Lung (tissue), 12 donors: ENCODE data around the gene PAK6. TPM values are rescaled to one million over a fixed set of nuclear protein-coding genes. Genes with fewer than 3 reads are reported as not detected.

ENCODE experiments used
- ATAC-seq: fragments of 200-7000 bp; cut with Tn5 transposase; one replicate; pipeline ENCODE4 v1.9.1; 2020; ENCODE audit warnings: moderate number of reproducible peaks; ENCODE audit not compliant: insufficient read depth, low FRiP score
- DNase-seq, 3 donors: peaks; one replicate each; pipeline ENCODE4 v3.0.0-alpha.2; 2013 to 2017
- H3K27ac ChIP-seq, 2 donors: one replicate each; pipeline ENCODE4 v1.5.1; 2013; ENCODE audit warnings: mild to moderate bottlenecking in 2 of 2, moderate library complexity in 2 of 2, control low read depth in 1 of 2, inconsistent platforms in 1 of 2, low read depth in 1 of 2, low read length in 1 of 2
- H3K27me3 ChIP-seq, 3 donors: one replicate each; pipeline ENCODE4 v1.5.1; 2013; ENCODE audit warnings: low read length in 2 of 3; ENCODE audit not compliant: control insufficient read depth in 3 of 3, insufficient read depth in 3 of 3
- H3K36me3 ChIP-seq, 4 donors: one replicate each; pipeline ENCODE4 v1.5.1; 2013; ENCODE audit warnings: low read length in 4 of 4, mild to moderate bottlenecking in 1 of 4, moderate library complexity in 1 of 4; ENCODE audit not compliant: control insufficient read depth in 4 of 4, insufficient read depth in 4 of 4
- H3K4me1 ChIP-seq, 5 donors: one replicate each; pipeline ENCODE4 v1.5.1; 2013; ENCODE audit warnings: low read length in 5 of 5, mild to moderate bottlenecking in 2 of 5, moderate library complexity in 1 of 5; ENCODE audit not compliant: control insufficient read depth in 5 of 5, insufficient read depth in 5 of 5
- H3K4me3 ChIP-seq: one replicate; pipeline ENCODE4 v1.5.1; 2013; ENCODE audit warnings: mild to moderate bottlenecking, control low read depth, moderate library complexity
- H3K9ac ChIP-seq, 2 donors: one replicate each; pipeline ENCODE4 v1.5.1; 2013; ENCODE audit warnings: low read length in 2 of 2, control low read depth in 1 of 2; ENCODE audit not compliant: insufficient read depth in 1 of 2
- H3K9me3 ChIP-seq, 4 donors: one replicate each; pipeline ENCODE4 v1.5.1; 2013; ENCODE audit warnings: low read length in 3 of 4, mild to moderate bottlenecking in 1 of 4, moderate library complexity in 1 of 4; ENCODE audit not compliant: control insufficient read depth in 4 of 4, insufficient read depth in 3 of 4
- WGBS, 2 donors: extraction: QIAGEN DNeasy Blood & Tissue Kit; methylation state at CpG; one replicate each; pipeline ENCODE4 v1.1.7; 2013; 5-methylcytosine and 5-hydroxymethylcytosine counted together
- polyA plus RNA-seq, 2 donors: library from polyadenylated mRNA; stranded (reverse); fragments of 200-250 nt; gene quantifications; one replicate each; pipeline ENCODE4 v1.2.1, GENCODE V29; 2013
- total RNA-seq, 2 donors: library from RNA; depleted of rRNA in 1 of 2; stranded (reverse); fragments of >200 nt in 1 of 2; gene quantifications; one replicate each; pipeline ENCODE4 v1.2.1, GENCODE V29; 2014 to 2021
- TF ChIP-seq, protein P1 (sequence below): IDR thresholded peaks from 2 replicates; pipeline ENCODE4 v1.5.1; 2012; ENCODE audit warnings: mild to moderate bottlenecking; ENCODE audit errors: control extremely low read depth, extremely low read depth
- donor health status: control.
- donor health status: control.
- donor health status: Bipolar disorder and iron deficiency.
- donor health status: healthy.
- donor health status: DM: yes; HTN: yes; CAD: no.

Gene PAK6
- total and polyA plus RNA-seq, 4 donors: 5.8 to 10.4 (median 7.2) TPM

DNA sequence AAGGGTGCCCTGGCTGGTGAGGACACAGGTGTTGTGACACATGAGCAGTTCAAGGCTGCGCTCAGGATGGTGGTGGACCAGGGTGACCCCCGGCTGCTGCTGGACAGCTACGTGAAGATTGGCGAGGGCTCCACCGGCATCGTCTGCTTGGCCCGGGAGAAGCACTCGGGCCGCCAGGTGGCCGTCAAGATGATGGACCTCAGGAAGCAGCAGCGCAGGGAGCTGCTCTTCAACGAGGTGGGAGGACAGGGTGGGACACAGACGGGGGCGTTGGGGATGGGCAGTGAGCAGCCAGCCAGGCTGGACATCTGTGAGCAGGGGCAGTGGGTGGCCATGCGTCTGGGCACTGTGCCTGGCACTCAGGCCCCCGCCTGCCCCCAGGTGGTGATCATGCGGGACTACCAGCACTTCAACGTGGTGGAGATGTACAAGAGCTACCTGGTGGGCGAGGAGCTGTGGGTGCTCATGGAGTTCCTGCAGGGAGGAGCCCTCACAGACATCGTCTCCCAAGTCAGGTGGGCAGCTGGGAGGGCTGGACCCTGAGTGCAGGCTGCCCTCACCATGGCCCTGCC, 33.7 kb downstream of the PAK6 start:
- DNase-seq (no peak), ATAC-seq (no peak)
- H3K9me3 ChIP-seq: peaks cover 0 to 1% (median 0%) of the 10 kb centered on the region in 4 donors
- TF ChIP-seq, protein P1, sequence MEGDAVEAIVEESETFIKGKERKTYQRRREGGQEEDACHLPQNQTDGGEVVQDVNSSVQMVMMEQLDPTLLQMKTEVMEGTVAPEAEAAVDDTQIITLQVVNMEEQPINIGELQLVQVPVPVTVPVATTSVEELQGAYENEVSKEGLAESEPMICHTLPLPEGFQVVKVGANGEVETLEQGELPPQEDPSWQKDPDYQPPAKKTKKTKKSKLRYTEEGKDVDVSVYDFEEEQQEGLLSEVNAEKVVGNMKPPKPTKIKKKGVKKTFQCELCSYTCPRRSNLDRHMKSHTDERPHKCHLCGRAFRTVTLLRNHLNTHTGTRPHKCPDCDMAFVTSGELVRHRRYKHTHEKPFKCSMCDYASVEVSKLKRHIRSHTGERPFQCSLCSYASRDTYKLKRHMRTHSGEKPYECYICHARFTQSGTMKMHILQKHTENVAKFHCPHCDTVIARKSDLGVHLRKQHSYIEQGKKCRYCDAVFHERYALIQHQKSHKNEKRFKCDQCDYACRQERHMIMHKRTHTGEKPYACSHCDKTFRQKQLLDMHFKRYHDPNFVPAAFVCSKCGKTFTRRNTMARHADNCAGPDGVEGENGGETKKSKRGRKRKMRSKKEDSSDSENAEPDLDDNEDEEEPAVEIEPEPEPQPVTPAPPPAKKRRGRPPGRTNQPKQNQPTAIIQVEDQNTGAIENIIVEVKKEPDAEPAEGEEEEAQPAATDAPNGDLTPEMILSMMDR: no peak
- no peak overlapping the region for H3K27ac ChIP-seq
- 76 to 83% methylated on average over 20 of the region's 20 CpGs for WGBS, 2 donors
- peaks cover 0 to 4% (median 0%) of the 10 kb centered on the region in 4 donors for H3K36me3 ChIP-seq
- no peaks in the 10 kb centered on the region for H3K4me1 ChIP-seq
- no peak overlapping the region for H3K4me3 ChIP-seq
- no peak overlapping the region for H3K9ac ChIP-seq
- H3K27me3 ChIP-seq: no peaks in the 10 kb centered on the region

DNA sequence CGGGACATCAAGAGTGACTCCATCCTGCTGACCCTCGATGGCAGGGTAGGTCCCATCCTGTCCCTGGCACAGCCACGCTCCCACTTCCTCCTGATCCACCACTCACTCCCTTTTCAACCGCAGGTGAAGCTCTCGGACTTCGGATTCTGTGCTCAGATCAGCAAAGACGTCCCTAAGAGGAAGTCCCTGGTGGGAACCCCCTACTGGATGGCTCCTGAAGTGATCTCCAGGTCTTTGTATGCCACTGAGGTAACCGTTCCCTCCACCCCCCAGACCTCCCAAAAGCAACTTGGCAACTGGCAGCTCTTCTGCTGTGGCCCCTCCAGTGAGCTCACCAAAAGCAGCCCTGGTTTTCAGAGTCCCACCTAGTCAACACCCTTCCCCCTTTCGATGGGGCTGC, 34.6 kb downstream of the PAK6 start:
- Histone ChIP-seq H3K9ac (no peak overlapping the region), H3K36me3 (peaks cover 0 to 4% (median 0%) of the 10 kb centered on the region in 4 donors), H3K4me1 (peaks cover 0 to under 1% (median 0%) of the 10 kb centered on the region in 5 donors), H3K4me3 (no peak overlapping the region), H3K27ac (no peak overlapping the region), H3K9me3 (peaks cover 0 to under 1% (median 0%) of the 10 kb centered on the region in 4 donors), H3K27me3 (peaks cover 0 to 5% (median 0%) of the 10 kb centered on the region in 3 donors)
- ATAC-seq (no peak), DNase-seq (no peak)
- WGBS, 2 donors: 85 to 86% methylated on average over 9 of the region's 9 CpGs
- TF ChIP-seq, protein P1: no peak

DNA sequence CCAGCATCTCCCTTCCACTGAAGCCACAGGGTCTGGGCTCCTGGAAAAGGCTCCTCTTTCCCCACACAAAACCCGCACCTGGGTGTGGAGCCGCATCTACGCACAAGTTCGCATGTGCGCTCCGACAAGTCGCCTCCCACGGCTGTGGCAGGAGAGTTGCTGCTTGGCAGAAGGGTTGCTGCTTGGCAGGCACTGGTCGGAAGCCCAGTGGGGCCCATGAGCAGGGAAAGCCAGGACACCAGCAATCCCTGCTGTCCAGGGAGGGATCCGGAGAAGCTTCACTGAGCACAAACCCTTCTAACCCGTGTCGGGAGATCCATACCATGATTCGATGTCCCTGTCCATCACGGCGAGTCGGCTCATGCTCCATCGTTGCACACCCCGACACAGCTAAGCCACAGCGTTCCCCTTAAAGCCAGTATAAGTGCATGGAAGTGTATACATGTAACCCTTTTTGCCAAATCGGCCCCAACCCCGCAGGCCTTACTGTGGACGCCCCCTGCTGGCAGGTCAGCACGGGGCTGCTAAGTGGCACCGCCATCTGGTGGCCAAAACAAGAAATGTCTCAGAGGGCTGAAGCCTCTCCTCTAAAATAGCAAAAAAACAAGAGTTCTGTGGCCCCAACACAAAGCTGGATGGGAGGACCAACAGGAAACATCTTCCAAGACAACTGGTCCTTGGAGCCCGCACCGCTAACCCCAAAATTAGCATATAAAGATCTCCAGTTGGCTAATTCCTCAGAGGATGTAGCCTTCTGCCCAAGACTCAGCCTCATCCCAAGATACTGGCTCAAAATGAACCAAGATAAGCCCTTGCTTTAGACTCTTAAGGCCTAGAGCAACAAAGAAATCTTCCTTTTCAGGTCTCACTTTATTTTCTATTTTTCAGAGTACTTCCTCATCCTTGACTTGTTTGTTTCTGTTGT, 35.7 kb downstream of the PAK6 start:
- no peak overlapping the region for H3K9ac ChIP-seq

More for the DNA sequence above, 35.7 kb downstream of the PAK6 start:
- Histone ChIP-seq H3K4me3 (no peak overlapping the region), H3K27ac (no peak overlapping the region), H3K9me3 (no peaks in the 10 kb centered on the region), H3K4me1 (peaks cover 0 to 7% (median 0%) of the 10 kb centered on the region in 5 donors), H3K36me3 (peaks cover 0 to 4% (median 0%) of the 10 kb centered on the region in 4 donors), H3K27me3 (peaks cover 0 to 16% (median 7%) of the 10 kb centered on the region in 3 donors)
- DNase-seq (peak; percentile 74 to 78 (median 75)), ATAC-seq (peak; percentile 78)
- WGBS, 2 donors: 54 to 57% methylated on average over 26 of the region's 26 CpGs
- TF ChIP-seq, protein P1: peak; percentile 100
